HepG2 (cell line): ENCODE data around the gene TMTC3. TPM values are rescaled to one million over a fixed set of nuclear protein-coding genes. Genes with fewer than 3 reads are reported as not detected.

Experiments used
- ATAC-seq: fragments of 200-7000 bp; cut with Tn5 transposase; 3 replicates; pipeline ENCODE4 v1.9.1; 2020; ENCODE audit warnings: mild to moderate bottlenecking, moderate library complexity
- BruUV-seq: library from RNA; stranded (reverse); fragments of 400-500 nt; replicated peaks from 2 replicates; lab custom pipeline; 2021; lab: Mats Ljungman, UMichigan
- CTCF ChIA-PET: fragments of 300-600 bp; formaldehyde crosslinking; extraction: SDS; loops from one replicate; lab custom pipeline; 2021; ENCODE audit warnings: low total read pairs, inconsistent platforms, low intra/inter-chr PET ratio; lab: Yijun Ruan, JAX
- POLR2A ChIA-PET: fragments of 350-600 bp; sonication (Branson Sonifier 250); formaldehyde crosslinking; loops from one replicate; lab custom pipeline; 2020; ENCODE audit warnings: antibody characterized with exemption, inconsistent platforms; lab: Yijun Ruan, JAX
- DNase-seq: peaks from one replicate; pipeline ENCODE4 v3.0.0-alpha.2; 2015; ENCODE audit warnings: low spot score
- FAIRE-seq: peaks from 3 replicates; lab custom pipeline; 2011; peaks lifted over from hg19 to GRCh38; lab: Jason Lieb, UNC
- H2AFZ ChIP-seq: one replicate; pipeline ENCODE4 v1.6.1; 2011; ENCODE audit warnings: low read length, inconsistent platforms
- H3K27ac ChIP-seq: fragments of 300-600 bp; 3 replicates; pipeline ENCODE4 v1.8.0; 2011; ENCODE audit warnings: mixed run types, mild to moderate bottlenecking, mixed read lengths, low read length, inconsistent platforms; ENCODE audit not compliant: insufficient read depth; ENCODE audit errors: extremely low read length
- H3K27me3 ChIP-seq, 2 experiments: fragments of 200-600 bp in 1 of 2; 2 replicates in 1 of 2; 3 replicates in 1 of 2; pipeline versions ENCODE4 v1.6.0 to v1.8.0; 2011; ENCODE audit warnings: low read length in 2 of 2, mild to moderate bottlenecking in 2 of 2, moderate library complexity in 2 of 2, inconsistent platforms in 1 of 2; ENCODE audit not compliant: insufficient read depth in 2 of 2, control insufficient read depth in 1 of 2
- H3K36me3 ChIP-seq, 2 experiments: fragments of 200-600 bp in 1 of 2; replicated peaks in 1 of 2; 2 replicates in 1 of 2; 3 replicates in 1 of 2; pipeline versions ENCODE4 v1.5.1 to v1.8.0; 2011; ENCODE audit warnings: low read length in 2 of 2, inconsistent platforms in 1 of 2; ENCODE audit not compliant: insufficient read depth in 2 of 2, control insufficient read depth in 1 of 2
- H3K4me1 ChIP-seq: 2 replicates; pipeline ENCODE4 v1.5.1; 2012; ENCODE audit warnings: low read length, inconsistent platforms; ENCODE audit not compliant: insufficient read depth
- H3K4me2 ChIP-seq: 2 replicates; pipeline ENCODE4 v1.6.0; 2011; ENCODE audit warnings: low read depth, low read length, inconsistent platforms
- H3K4me3 ChIP-seq, 3 experiments: fragments of 200-600 bp in 1 of 3; sonication (generic), shearing (Covaris generic) in 1 of 3; replicated peaks in 1 of 3; 2 replicates each; pipeline ENCODE4 v1.5.1; 2011 to 2016; ENCODE audit warnings: low read length in 3 of 3, inconsistent platforms in 2 of 3, low read depth in 2 of 3, mild to moderate bottlenecking in 2 of 3, control low read depth in 1 of 3, mixed read lengths in 1 of 3; ENCODE audit not compliant: insufficient read depth in 1 of 3
- H3K79me2 ChIP-seq: one replicate; pipeline ENCODE4 v1.6.1; 2011; ENCODE audit warnings: low read length, inconsistent platforms; ENCODE audit not compliant: insufficient read depth
- H3K9ac ChIP-seq: 2 replicates; pipeline ENCODE4 v1.6.0; 2011; ENCODE audit warnings: mild to moderate bottlenecking, low read depth, low read length, inconsistent platforms; ENCODE audit not compliant: insufficient read depth
- H3K9me3 ChIP-seq: 2 replicates; pipeline ENCODE4 v1.5.1; 2012; ENCODE audit warnings: mild to moderate bottlenecking, low read length
- H4K20me1 ChIP-seq: 2 replicates; pipeline ENCODE4 v1.6.0; 2011; ENCODE audit warnings: inconsistent platforms, mild to moderate bottlenecking, low read length, moderate library complexity; ENCODE audit not compliant: insufficient read depth
- FOXJ3 ChIP-seq: sonication (generic); formaldehyde crosslinking; IDR thresholded peaks from 2 replicates; pipeline ENCODE4 v1.4.0; 2020; ENCODE audit warnings: missing genetic modification reagents, mild to moderate bottlenecking, borderline replicate concordance
- HOXA5 ChIP-seq: sonication (generic); formaldehyde crosslinking; IDR thresholded peaks from 2 replicates; pipeline ENCODE4 v1.4.0; 2020; ENCODE audit warnings: missing genetic modification reagents
- JUN ChIP-seq: sonication (generic); formaldehyde crosslinking; IDR thresholded peaks from 2 replicates; pipeline ENCODE4 v1.4.0; 2020; ENCODE audit warnings: mild to moderate bottlenecking, missing genetic modification reagents
- MAZ ChIP-seq, 2 experiments: sonication (generic) in 1 of 2; formaldehyde crosslinking in 1 of 2; IDR thresholded peaks; 2 replicates each; pipeline versions ENCODE4 v1.5.0 to v1.6.1; 2012 to 2020; ENCODE audit warnings: low read depth in 2 of 2, mild to moderate bottlenecking in 2 of 2, borderline replicate concordance in 1 of 2, improper control_type of control experiment in 1 of 2, low read length in 1 of 2, missing genetic modification reagents in 1 of 2, moderate library complexity in 1 of 2
- RAD51 ChIP-seq: fragments of 450-650 bp; IDR thresholded peaks from 2 replicates; pipeline ENCODE4 v1.6.1; 2016; ENCODE audit warnings: borderline replicate concordance
- SAFB2 ChIP-seq: sonication (generic); formaldehyde crosslinking; IDR thresholded peaks from 2 replicates; pipeline ENCODE4 v1.5.1; 2020; ENCODE audit warnings: missing genetic modification reagents, low read depth, mild to moderate bottlenecking, borderline replicate concordance
- SP140L ChIP-seq: sonication (generic); formaldehyde crosslinking; IDR thresholded peaks from 2 replicates; pipeline ENCODE4 v1.4.0; 2020; ENCODE audit warnings: missing genetic modification reagents, borderline replicate concordance
- ZFY ChIP-seq: sonication (generic); formaldehyde crosslinking; IDR thresholded peaks from 2 replicates; pipeline ENCODE4 v1.4.0; 2020; ENCODE audit warnings: missing genetic modification reagents
- in situ Hi-C: cut with HindIII; loops from 2 replicates; pipeline ENCODE4 v1.10.0; 2017; ENCODE audit warnings: low pct_unique_long_range_greater_than_20kb; ENCODE audit not compliant: extremely low pct_ligation_motif_present
- intact Hi-C: fragments of 100-400 bp; cut with micrococcal nuclease; formaldehyde crosslinking; loops from one replicate; pipeline ENCODE4 v1.10.0; 2022; ENCODE audit not compliant: unreplicated experiment
- polyA plus RNA-seq, 8 experiments: library from polyadenylated mRNA; depleted of rRNA in 3 of 8; stranded (reverse) in 7 of 8; unstranded in 1 of 8; fragments of >200 nt; fragmentation: Illumina TruSeq in 4 of 8; extraction: Trizol in 4 of 8; gene quantifications; 2 replicates each; pipeline versions ENCODE4 v1.2.1 to v1.2.3, GENCODE V29; 2011 to 2016; ENCODE audit warnings: low read depth in 4 of 8, missing spikeins in 1 of 8, mixed read lengths in 1 of 8; ENCODE audit not compliant: insufficient read depth in 1 of 8
- total RNA-seq, 5 experiments: library from RNA; depleted of rRNA; stranded (reverse); fragments of >200 nt; fragmentation: Illumina TruSeq; extraction: Trizol; gene quantifications; 2 replicates each; pipeline ENCODE4 v1.2.3, GENCODE V29; 2016; ENCODE audit warnings: low read depth in 1 of 5

TMTC3 gene
- total and polyA plus RNA-seq, 2 of the 13 experiments (the other 11 are each of a cell fraction or from before 2014, with no cell fraction given), result 6.3 to 22.5 TPM

DNA sequence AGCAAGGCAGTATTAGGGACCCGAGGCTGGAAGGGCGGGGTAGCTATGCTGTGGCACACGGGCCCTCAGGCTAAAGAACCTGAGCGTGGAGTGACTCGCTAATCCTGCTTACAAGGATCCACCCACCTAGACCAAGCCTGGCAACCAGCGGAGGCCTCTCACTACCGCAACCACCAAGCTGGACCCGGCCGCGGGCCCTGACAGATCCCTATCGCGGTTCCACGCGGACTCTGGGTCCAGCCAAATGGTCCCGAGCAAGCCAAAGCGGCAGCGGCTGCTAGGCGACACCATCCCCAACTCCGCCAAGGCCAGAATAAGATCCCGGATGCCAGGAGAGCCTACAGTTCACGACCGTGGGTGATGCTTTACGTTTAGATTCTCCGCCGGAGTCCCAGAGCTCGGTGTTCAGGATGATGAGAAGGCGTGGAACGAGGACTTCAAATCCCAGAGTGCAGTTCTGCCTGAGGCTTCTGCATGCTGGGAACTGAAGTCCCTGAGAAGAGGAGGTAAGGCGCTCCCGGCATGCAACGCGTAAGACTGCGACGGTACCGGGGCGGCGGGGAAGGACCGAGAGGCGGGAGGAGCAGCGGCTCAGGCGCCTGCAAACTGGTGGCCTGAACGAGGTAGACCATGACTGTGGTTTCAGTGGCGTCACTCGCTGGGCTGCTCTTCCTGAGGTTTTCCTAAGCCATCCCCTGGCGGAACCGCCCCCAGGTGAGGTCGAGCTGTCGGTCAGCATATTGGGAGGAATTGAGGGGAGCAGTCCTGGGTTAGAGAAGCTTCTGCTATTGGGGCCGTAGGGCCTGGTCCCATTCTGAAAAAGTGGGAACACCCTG is at the start of gene TMTC3, which contains the start of gene CEP290 (continued):
- TF ChIP-seq JUN (CRISPR knock-in tag), result no peak

DNA sequence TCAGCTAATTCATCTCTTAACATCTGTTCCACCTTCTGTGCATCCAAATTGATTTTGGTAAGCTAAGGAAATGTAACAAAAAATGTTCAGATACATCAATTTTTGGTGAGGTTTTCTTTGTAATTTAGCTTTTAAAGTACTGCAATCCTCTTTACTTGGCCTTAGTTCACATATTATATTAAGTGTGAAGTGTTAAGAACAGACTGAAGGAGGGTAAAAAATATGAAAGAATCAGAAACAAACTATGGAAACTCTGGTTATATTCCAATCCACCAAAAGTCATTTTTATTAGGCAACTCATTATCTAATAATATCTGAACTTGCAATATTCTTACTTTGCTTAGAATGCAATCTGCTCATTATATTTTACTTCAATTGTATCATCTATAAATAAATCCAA is 49.3 kb upstream of the TMTC3 start:
- BruUV-seq, result no TSS peak
- CTCF ChIA-PET, result no interaction called here
- Histone ChIP-seq H3K4me2 (no peak overlapping the region), H3K4me1 (no peaks in the 10 kb centered on the region), H3K4me3 (no peak overlapping the region), H3K36me3 (peaks cover 0 to 9% of the 10 kb centered on the region in 2 experiments; a peak in 2 of 5 replicates)
- in situ Hi-C loops, result no loop called here
- intact Hi-C loops, result no loop called here
- no peak for TF ChIP-seq MAZ (IDR thresholded peaks at IDR 0.05; ENCODE audit: borderline replicate concordance, low read depth, low read length)
- no peak for TF ChIP-seq MAZ (CRISPR knock-in tag; IDR thresholded peaks at IDR 0.05; ENCODE audit: low read depth)
- no peak for TF ChIP-seq ZFY (CRISPR knock-in tag)
- TF ChIP-seq FOXJ3, result no peak
- no peak for TF ChIP-seq HOXA5 (CRISPR knock-in tag)
- TF ChIP-seq SAFB2 (CRISPR knock-in tag), result no peak
- no peak for TF ChIP-seq RAD51
- no peak for TF ChIP-seq SP140L (CRISPR knock-in tag)
- TF ChIP-seq, all 625 proteins: peak for 0
- H3K9ac ChIP-seq, result no peak overlapping the region
- H3K9me3 ChIP-seq, result no peaks in the 10 kb centered on the region
- POLR2A ChIA-PET, result no interaction called here
- ATAC-seq (no peak), FAIRE-seq (no peak), DNase-seq (no peak)
- no peak overlapping the region for H2AFZ ChIP-seq
- no peaks in the 10 kb centered on the region for H4K20me1 ChIP-seq
- no peaks in the 10 kb centered on the region for H3K27me3 ChIP-seq
- H3K27ac ChIP-seq, result no peak overlapping the region
- no peaks in the 10 kb centered on the region for H3K79me2 ChIP-seq
